ENCODE data around the gene TLK2. TPM values are rescaled to one million over a fixed set of nuclear protein-coding genes. Genes with fewer than 3 reads are reported as not detected.

TLK2 gene
- polyA plus RNA-seq, 1 donor from 2014 or later: 63.9 TPM

GRCh38 chr17:62614142-62614541 is 135.5 kb downstream of the TLK2 start:
- TF ChIP-seq EZH2 (IDR thresholded peaks at IDR 0.05; ENCODE audit: borderline replicate concordance, insufficient read depth, low read length, poor library complexity, severe bottlenecking) (no peak), EP300 (conservative IDR thresholded peaks at IDR 0.05; ENCODE audit: poor library complexity, severe bottlenecking) (no peak), SMC3 (conservative IDR thresholded peaks at IDR 0.05; ENCODE audit: poor library complexity) (no peak), TAF1 (IDR thresholded peaks at IDR 0.05; ENCODE audit: low read depth) (no peak), POLR2AphosphoS5 (IDR thresholded peaks at IDR 0.05) (no peak), RAD21 (conservative IDR thresholded peaks at IDR 0.05) (no peak), MXI1 (conservative IDR thresholded peaks at IDR 0.05; ENCODE audit: poor library complexity, severe bottlenecking) (no peak)
- TF ChIP-seq, protein P1, sequence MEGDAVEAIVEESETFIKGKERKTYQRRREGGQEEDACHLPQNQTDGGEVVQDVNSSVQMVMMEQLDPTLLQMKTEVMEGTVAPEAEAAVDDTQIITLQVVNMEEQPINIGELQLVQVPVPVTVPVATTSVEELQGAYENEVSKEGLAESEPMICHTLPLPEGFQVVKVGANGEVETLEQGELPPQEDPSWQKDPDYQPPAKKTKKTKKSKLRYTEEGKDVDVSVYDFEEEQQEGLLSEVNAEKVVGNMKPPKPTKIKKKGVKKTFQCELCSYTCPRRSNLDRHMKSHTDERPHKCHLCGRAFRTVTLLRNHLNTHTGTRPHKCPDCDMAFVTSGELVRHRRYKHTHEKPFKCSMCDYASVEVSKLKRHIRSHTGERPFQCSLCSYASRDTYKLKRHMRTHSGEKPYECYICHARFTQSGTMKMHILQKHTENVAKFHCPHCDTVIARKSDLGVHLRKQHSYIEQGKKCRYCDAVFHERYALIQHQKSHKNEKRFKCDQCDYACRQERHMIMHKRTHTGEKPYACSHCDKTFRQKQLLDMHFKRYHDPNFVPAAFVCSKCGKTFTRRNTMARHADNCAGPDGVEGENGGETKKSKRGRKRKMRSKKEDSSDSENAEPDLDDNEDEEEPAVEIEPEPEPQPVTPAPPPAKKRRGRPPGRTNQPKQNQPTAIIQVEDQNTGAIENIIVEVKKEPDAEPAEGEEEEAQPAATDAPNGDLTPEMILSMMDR (IDR thresholded peaks at IDR 0.05; ENCODE audit: poor library complexity, severe bottlenecking): no peak
- TF ChIP-seq, protein P2, sequence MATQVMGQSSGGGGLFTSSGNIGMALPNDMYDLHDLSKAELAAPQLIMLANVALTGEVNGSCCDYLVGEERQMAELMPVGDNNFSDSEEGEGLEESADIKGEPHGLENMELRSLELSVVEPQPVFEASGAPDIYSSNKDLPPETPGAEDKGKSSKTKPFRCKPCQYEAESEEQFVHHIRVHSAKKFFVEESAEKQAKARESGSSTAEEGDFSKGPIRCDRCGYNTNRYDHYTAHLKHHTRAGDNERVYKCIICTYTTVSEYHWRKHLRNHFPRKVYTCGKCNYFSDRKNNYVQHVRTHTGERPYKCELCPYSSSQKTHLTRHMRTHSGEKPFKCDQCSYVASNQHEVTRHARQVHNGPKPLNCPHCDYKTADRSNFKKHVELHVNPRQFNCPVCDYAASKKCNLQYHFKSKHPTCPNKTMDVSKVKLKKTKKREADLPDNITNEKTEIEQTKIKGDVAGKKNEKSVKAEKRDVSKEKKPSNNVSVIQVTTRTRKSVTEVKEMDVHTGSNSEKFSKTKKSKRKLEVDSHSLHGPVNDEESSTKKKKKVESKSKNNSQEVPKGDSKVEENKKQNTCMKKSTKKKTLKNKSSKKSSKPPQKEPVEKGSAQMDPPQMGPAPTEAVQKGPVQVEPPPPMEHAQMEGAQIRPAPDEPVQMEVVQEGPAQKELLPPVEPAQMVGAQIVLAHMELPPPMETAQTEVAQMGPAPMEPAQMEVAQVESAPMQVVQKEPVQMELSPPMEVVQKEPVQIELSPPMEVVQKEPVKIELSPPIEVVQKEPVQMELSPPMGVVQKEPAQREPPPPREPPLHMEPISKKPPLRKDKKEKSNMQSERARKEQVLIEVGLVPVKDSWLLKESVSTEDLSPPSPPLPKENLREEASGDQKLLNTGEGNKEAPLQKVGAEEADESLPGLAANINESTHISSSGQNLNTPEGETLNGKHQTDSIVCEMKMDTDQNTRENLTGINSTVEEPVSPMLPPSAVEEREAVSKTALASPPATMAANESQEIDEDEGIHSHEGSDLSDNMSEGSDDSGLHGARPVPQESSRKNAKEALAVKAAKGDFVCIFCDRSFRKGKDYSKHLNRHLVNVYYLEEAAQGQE (IDR thresholded peaks at IDR 0.05; ENCODE audit: borderline replicate concordance): no peak
- no peak overlapping the region for H3K4me2 ChIP-seq (ENCODE audit: low read length)
- no peaks in the 10 kb centered on the region for H3K36me3 ChIP-seq (ENCODE audit: insufficient read depth, low read length)

DNA sequence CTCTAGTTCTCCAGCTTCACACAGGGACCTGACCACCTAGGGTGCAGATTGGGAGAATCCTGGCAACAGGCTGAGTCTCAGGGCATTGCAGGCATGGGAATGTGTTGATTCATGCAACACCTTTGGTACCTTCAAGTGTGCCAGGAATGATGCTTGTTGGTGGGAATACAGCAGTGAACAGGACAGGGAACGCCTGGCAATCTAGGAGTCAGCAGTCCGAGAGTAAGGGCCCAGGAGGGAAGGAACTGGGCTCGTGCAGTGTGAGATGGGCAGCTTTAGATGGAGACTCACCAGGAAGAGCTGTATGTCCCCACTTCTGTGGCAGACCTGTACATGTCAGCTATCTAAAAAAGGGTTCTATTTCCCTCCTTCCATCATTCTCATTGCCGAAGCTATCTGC is 136.9 kb downstream of the TLK2 start:
- H3K79me2 ChIP-seq (replicated peaks; ENCODE audit: insufficient read depth, low read length): no peaks in the 10 kb centered on the region
- no peak overlapping the region for H3K9ac ChIP-seq (ENCODE audit: low read length)
- no peaks in the 10 kb centered on the region for H3K36me3 ChIP-seq (ENCODE audit: insufficient read depth, low read length)
- H3K4me2 ChIP-seq (ENCODE audit: low read length): no peak overlapping the region
- H2AFZ ChIP-seq (ENCODE audit: low read depth, low read length): no peak overlapping the region
- H3F3A ChIP-seq (ENCODE audit: insufficient read depth, low read length, poor library complexity, severe bottlenecking): no peaks in the 10 kb centered on the region
- H4K20me1 ChIP-seq (ENCODE audit: insufficient read depth): no peaks in the 10 kb centered on the region
- H3K9me3 ChIP-seq (ENCODE audit: low read length): no peaks in the 10 kb centered on the region
- H3K27me3 ChIP-seq (ENCODE audit: insufficient read depth, low read depth, low read length): no peaks in the 10 kb centered on the region
- H3K4me3 ChIP-seq (ENCODE audit: low read length): no peak overlapping the region
- H3K9me2 ChIP-seq (ENCODE audit: insufficient read depth, low read length): no peaks in the 10 kb centered on the region
- TF ChIP-seq EP300 (conservative IDR thresholded peaks at IDR 0.05; ENCODE audit: poor library complexity, severe bottlenecking): no peak
- H3K27ac ChIP-seq (ENCODE audit: low read length): no peak overlapping the region

More at GRCh38 chr17:62614142-62614541, 135.5 kb downstream of the TLK2 start:
- H3K27ac ChIP-seq (ENCODE audit: low read length): no peak overlapping the region
- H3K79me2 ChIP-seq (replicated peaks; ENCODE audit: insufficient read depth, low read length): no peaks in the 10 kb centered on the region
- H3K9me3 ChIP-seq (ENCODE audit: low read length): no peaks in the 10 kb centered on the region
- no peaks in the 10 kb centered on the region for H3K9me2 ChIP-seq (ENCODE audit: insufficient read depth, low read length)
- H2AFZ ChIP-seq (ENCODE audit: low read depth, low read length): no peak overlapping the region
- no peaks in the 10 kb centered on the region for H4K20me1 ChIP-seq (ENCODE audit: insufficient read depth)
- H3K4me3 ChIP-seq (ENCODE audit: low read length): no peak overlapping the region
- H3F3A ChIP-seq (ENCODE audit: insufficient read depth, low read length, poor library complexity, severe bottlenecking): no peaks in the 10 kb centered on the region
- H3K27me3 ChIP-seq (ENCODE audit: insufficient read depth, low read depth, low read length): no peaks in the 10 kb centered on the region
- no peak overlapping the region for H3K9ac ChIP-seq (ENCODE audit: low read length)

All from neural cell (in vitro differentiated cells).